ENCODE measurements around the gene SPTLC3.

GRCh38 chr20:13140201-13140600 is 131.4 kb downstream of the SPTLC3 start:
- TF ChIP-seq POLR2A (IDR thresholded peaks at IDR 0.05), result no peak
- TF ChIP-seq, protein P1, sequence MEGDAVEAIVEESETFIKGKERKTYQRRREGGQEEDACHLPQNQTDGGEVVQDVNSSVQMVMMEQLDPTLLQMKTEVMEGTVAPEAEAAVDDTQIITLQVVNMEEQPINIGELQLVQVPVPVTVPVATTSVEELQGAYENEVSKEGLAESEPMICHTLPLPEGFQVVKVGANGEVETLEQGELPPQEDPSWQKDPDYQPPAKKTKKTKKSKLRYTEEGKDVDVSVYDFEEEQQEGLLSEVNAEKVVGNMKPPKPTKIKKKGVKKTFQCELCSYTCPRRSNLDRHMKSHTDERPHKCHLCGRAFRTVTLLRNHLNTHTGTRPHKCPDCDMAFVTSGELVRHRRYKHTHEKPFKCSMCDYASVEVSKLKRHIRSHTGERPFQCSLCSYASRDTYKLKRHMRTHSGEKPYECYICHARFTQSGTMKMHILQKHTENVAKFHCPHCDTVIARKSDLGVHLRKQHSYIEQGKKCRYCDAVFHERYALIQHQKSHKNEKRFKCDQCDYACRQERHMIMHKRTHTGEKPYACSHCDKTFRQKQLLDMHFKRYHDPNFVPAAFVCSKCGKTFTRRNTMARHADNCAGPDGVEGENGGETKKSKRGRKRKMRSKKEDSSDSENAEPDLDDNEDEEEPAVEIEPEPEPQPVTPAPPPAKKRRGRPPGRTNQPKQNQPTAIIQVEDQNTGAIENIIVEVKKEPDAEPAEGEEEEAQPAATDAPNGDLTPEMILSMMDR (IDR thresholded peaks at IDR 0.05), result no peak

All from adrenal gland (tissue), 5 donors.